ENCODE data around the gene FFAR1.

DNA sequence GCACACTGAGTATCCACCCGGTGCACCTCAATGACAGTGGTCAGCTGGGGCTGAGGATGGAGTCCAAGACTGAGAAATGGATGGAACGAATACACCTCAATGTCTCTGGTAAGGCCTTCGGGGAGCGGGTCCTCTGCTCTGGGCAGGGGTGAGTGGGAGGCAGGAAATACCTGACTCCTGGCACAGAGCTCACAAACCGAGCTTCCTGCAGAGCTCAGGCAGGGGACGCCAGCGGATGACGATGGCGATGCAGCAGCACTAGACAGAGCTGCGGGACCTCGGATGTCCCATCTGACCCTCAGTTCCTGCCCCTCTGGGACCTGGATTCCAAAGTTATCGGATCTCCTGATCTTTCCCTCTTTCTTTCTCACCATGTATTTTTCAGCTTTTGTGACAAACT, 14.9 kb upstream of the FFAR1 start:
- TF ChIP-seq, protein P1, sequence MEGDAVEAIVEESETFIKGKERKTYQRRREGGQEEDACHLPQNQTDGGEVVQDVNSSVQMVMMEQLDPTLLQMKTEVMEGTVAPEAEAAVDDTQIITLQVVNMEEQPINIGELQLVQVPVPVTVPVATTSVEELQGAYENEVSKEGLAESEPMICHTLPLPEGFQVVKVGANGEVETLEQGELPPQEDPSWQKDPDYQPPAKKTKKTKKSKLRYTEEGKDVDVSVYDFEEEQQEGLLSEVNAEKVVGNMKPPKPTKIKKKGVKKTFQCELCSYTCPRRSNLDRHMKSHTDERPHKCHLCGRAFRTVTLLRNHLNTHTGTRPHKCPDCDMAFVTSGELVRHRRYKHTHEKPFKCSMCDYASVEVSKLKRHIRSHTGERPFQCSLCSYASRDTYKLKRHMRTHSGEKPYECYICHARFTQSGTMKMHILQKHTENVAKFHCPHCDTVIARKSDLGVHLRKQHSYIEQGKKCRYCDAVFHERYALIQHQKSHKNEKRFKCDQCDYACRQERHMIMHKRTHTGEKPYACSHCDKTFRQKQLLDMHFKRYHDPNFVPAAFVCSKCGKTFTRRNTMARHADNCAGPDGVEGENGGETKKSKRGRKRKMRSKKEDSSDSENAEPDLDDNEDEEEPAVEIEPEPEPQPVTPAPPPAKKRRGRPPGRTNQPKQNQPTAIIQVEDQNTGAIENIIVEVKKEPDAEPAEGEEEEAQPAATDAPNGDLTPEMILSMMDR (conservative IDR thresholded peaks at IDR 0.05), result no peak
- TF ChIP-seq ZFX (IDR thresholded peaks at IDR 0.05), result no peak

Measured in C4-2B (cell line).